GM12878 (cell line): ENCODE data around the gene SHANK1. TPM values are rescaled to one million over a fixed set of nuclear protein-coding genes. Genes with fewer than 3 reads are reported as not detected.

Experiments
- ATAC-seq: fragments of 200-7000 bp; cut with Tn5 transposase; 3 replicates; pipeline ENCODE4 v1.9.1; 2020; ENCODE audit warnings: mild to moderate bottlenecking, moderate library complexity
- BruUV-seq: library from RNA; stranded (reverse); fragments of 400-500 nt; replicated peaks from 2 replicates; lab custom pipeline; 2021; lab: Mats Ljungman, UMichigan
- CTCF ChIA-PET: fragments of 300-600 bp; sonication (Branson Sonifier 250); formaldehyde crosslinking; extraction: SDS; loops from one replicate; lab custom pipeline; 2021; ENCODE audit warnings: inconsistent platforms; lab: Yijun Ruan, JAX
- POLR2A ChIA-PET: fragments of 350-600 bp; formaldehyde crosslinking; extraction: SDS; loops from one replicate; lab custom pipeline; 2021; ENCODE audit warnings: inconsistent platforms; lab: Charles Lee
- RAD21 ChIA-PET: fragments of 300-600 bp; sonication (Branson Sonifier 250); formaldehyde crosslinking; loops from one replicate; lab custom pipeline; 2023; ENCODE audit warnings: antibody characterized with exemption; ENCODE audit not compliant: unreplicated experiment; lab: Charles Lee
- SMC1A ChIA-PET: fragments of 300-600 bp; sonication (Branson Sonifier 250); formaldehyde crosslinking; loops from one replicate; lab custom pipeline; 2023; ENCODE audit not compliant: unreplicated experiment, uncharacterized antibody; lab: Charles Lee
- DNase-seq: peaks from one replicate; pipeline ENCODE4 v3.0.0-alpha.2; 2011; ENCODE audit warnings: low read depth, low spot score
- FAIRE-seq: peaks from 3 replicates; lab custom pipeline; 2011; peaks lifted over from hg19 to GRCh38; lab: Jason Lieb, UNC
- H2AFZ ChIP-seq: 2 replicates; pipeline ENCODE4 v1.6.0; 2011; ENCODE audit warnings: low read depth, low read length, control low read depth; ENCODE audit not compliant: control insufficient read depth
- H3K27ac ChIP-seq: 2 replicates; pipeline ENCODE4 v1.5.1; 2011; ENCODE audit warnings: control low read depth; ENCODE audit not compliant: control insufficient read depth, insufficient read depth
- H3K27me3 ChIP-seq, 2 experiments: replicated peaks in 1 of 2; 2 replicates each; pipeline versions ENCODE4 v1.6.0 to v1.6.1; 2011; ENCODE audit warnings: low read length in 1 of 2; ENCODE audit not compliant: control insufficient read depth in 2 of 2, insufficient read depth in 2 of 2
- H3K36me3 ChIP-seq, 2 experiments: 2 replicates each; pipeline ENCODE4 v1.5.1; 2011; ENCODE audit warnings: low read length in 1 of 2; ENCODE audit not compliant: control insufficient read depth in 2 of 2, insufficient read depth in 2 of 2
- H3K4me1 ChIP-seq: 2 replicates; pipeline ENCODE4 v1.6.1; 2011; ENCODE audit warnings: mild to moderate bottlenecking, low read length, moderate library complexity, mixed read lengths; ENCODE audit not compliant: control insufficient read depth, insufficient read depth
- H3K4me2 ChIP-seq: 2 replicates; pipeline ENCODE4 v1.6.0; 2011; ENCODE audit warnings: control low read depth; ENCODE audit not compliant: control insufficient read depth, insufficient read depth
- H3K4me3 ChIP-seq: fragments of 200-600 bp; sonication (generic); 2 replicates; pipeline ENCODE4 v1.5.1; 2016
- H3K79me2 ChIP-seq: 2 replicates; pipeline ENCODE4 v1.6.0; 2011; ENCODE audit warnings: low read length; ENCODE audit not compliant: control insufficient read depth, insufficient read depth
- H3K9ac ChIP-seq: 2 replicates; pipeline ENCODE4 v1.8.0; 2011; ENCODE audit warnings: low read length, control low read depth, mixed read lengths; ENCODE audit not compliant: control insufficient read depth, insufficient read depth
- H3K9me3 ChIP-seq: replicated peaks from 3 replicates; pipeline ENCODE4 v1.5.1; 2011; ENCODE audit warnings: mild to moderate bottlenecking, low read length; ENCODE audit not compliant: control insufficient read depth, insufficient read depth
- H4K20me1 ChIP-seq: 2 replicates; pipeline ENCODE4 v1.6.0; 2011; ENCODE audit not compliant: control insufficient read depth, insufficient read depth
- CEBPB ChIP-seq, 2 experiments: fragments of 150-350 bp in 1 of 2; IDR thresholded peaks; 2 replicates each; pipeline ENCODE4 v1.6.1; 2012 to 2014; ENCODE audit warnings: low read depth in 2 of 2, low read length in 2 of 2, borderline replicate concordance in 1 of 2, inconsistent platforms in 1 of 2
- CTCF ChIP-seq, 3 experiments: IDR thresholded peaks in 2 of 3; conservative IDR thresholded peaks in 1 of 3; 2 replicates each; pipeline ENCODE4 v1.5.1; 2011; ENCODE audit warnings: low read depth in 3 of 3, low read length in 3 of 3, mild to moderate bottlenecking in 3 of 3, control low read depth in 2 of 3, moderate library complexity in 2 of 3, inconsistent platforms in 1 of 3, mixed read lengths in 1 of 3; ENCODE audit not compliant: control insufficient read depth in 2 of 3, insufficient read depth in 1 of 3; ENCODE audit errors: extremely low read depth in 1 of 3
- EGR1 ChIP-seq, 2 experiments: IDR thresholded peaks; 1 replicate in 1 of 2; 2 replicates in 1 of 2; pipeline ENCODE4 v1.6.1; 2011 to 2012; ENCODE audit warnings: low read depth in 2 of 2, low read length in 2 of 2, borderline replicate concordance in 1 of 2, mild to moderate bottlenecking in 1 of 2, moderate library complexity in 1 of 2
- HDAC6 ChIP-seq: fragments of 200-600 bp; sonication (generic); IDR thresholded peaks from one replicate; pipeline ENCODE4 v1.8.0; 2017; ENCODE audit warnings: antibody characterized with exemption; ENCODE audit not compliant: unreplicated experiment
- KDM1A ChIP-seq: fragments of 200-600 bp; sonication (generic); IDR thresholded peaks from 2 replicates; pipeline ENCODE4 v1.6.1; 2016; ENCODE audit warnings: borderline replicate concordance
- NBN ChIP-seq: fragments of 450-650 bp; IDR thresholded peaks from 2 replicates; pipeline ENCODE4 v1.6.1; 2016
- PAX5 ChIP-seq: IDR thresholded peaks from 2 replicates; pipeline ENCODE4 v1.6.1; 2011; ENCODE audit warnings: low read depth, low read length, borderline replicate concordance
- RAD51 ChIP-seq: fragments of 450-650 bp; IDR thresholded peaks from 2 replicates; pipeline ENCODE4 v1.6.1; 2016; ENCODE audit warnings: moderate library complexity, mild to moderate bottlenecking, inconsistent platforms
- SIX5 ChIP-seq: IDR thresholded peaks from 2 replicates; pipeline ENCODE4 v1.6.1; 2011; ENCODE audit warnings: mild to moderate bottlenecking, low read depth, low read length, moderate library complexity; ENCODE audit not compliant: severe bottlenecking
- SPI1 ChIP-seq: IDR thresholded peaks from 2 replicates; pipeline ENCODE4 v1.6.1; 2011; ENCODE audit warnings: low read depth, mild to moderate bottlenecking, low read length, moderate library complexity, borderline replicate concordance; ENCODE audit not compliant: insufficient read depth
- SREBF2 ChIP-seq: IDR thresholded peaks from 2 replicates; pipeline ENCODE4 v1.6.1; 2012; ENCODE audit warnings: mild to moderate bottlenecking, low read length
- ZNF384 ChIP-seq: IDR thresholded peaks from 2 replicates; pipeline ENCODE4 v1.6.1; 2012; ENCODE audit warnings: low read depth, mild to moderate bottlenecking, low read length, improper control_type of control experiment, borderline replicate concordance
- ZNF622 ChIP-seq: fragments of 450-650 bp; IDR thresholded peaks from 2 replicates; pipeline ENCODE4 v1.6.1; 2017; ENCODE audit warnings: mild to moderate bottlenecking, inconsistent platforms
- ZSCAN29 ChIP-seq: fragments of 450-650 bp; IDR thresholded peaks from 2 replicates; pipeline ENCODE4 v1.6.1; 2017; ENCODE audit warnings: mild to moderate bottlenecking, moderate library complexity
- WGBS: methylation state at CpG from one replicate; pipeline ENCODE4 v1.1.6; 2016; ENCODE audit warnings: low lambda C conversion rate; ENCODE audit not compliant: insufficient replicate concordance, insufficient coverage; ENCODE audit errors: missing lambda C conversion rate; 5-methylcytosine and 5-hydroxymethylcytosine counted together
- in situ Hi-C: fragments of 300-500 bp; cut with MboI; formaldehyde crosslinking; loops from 9 replicates; pipeline ENCODE4 v1.14.3; 2018; ENCODE audit warnings: mixed read lengths
- intact Hi-C: fragments of 100-400 bp; cut with micrococcal nuclease; formaldehyde crosslinking; loops from one replicate; pipeline ENCODE4 v1.14.2; 2022; ENCODE audit not compliant: unreplicated experiment
- polyA plus RNA-seq, 11 experiments: library from polyadenylated mRNA; depleted of rRNA in 4 of 11; unstranded in 6 of 11; stranded (reverse) in 5 of 11; fragments of >200 nt; fragmentation: Nextera tagmentation in 4 of 11; fragmentation: Illumina TruSeq in 1 of 11; extraction: Ambion mirVana in 4 of 11; extraction: Trizol in 1 of 11; gene quantifications; 1 replicate in 1 of 11; 2 replicates in 10 of 11; pipeline versions ENCODE4 v1.2.1 to v1.2.3, GENCODE V29; 2011 to 2016; ENCODE audit warnings: inconsistent platforms in 2 of 11, missing spikeins in 2 of 11, low read depth in 1 of 11
- total RNA-seq, 4 experiments: library from RNA; depleted of rRNA in 3 of 4; stranded (reverse); fragments of >200 nt in 3 of 4; fragmentation: Illumina TruSeq in 1 of 4; extraction: Trizol in 1 of 4; gene quantifications; 2 replicates each; pipeline versions ENCODE4 v1.2.1 to v1.2.3, GENCODE V29; 2013 to 2021
- TF ChIP-seq, protein P1 (sequence below): fragments of 450-650 bp; IDR thresholded peaks from 2 replicates; pipeline ENCODE4 v1.6.1; 2017; ENCODE audit warnings: mild to moderate bottlenecking, moderate library complexity
- TF ChIP-seq, protein P2 (sequence below): fragments of 450-650 bp; IDR thresholded peaks from 2 replicates; pipeline ENCODE4 v1.6.1; 2014; ENCODE audit warnings: mild to moderate bottlenecking
- TF ChIP-seq, protein P3 (sequence below): fragments of 450-650 bp; IDR thresholded peaks from 2 replicates; pipeline ENCODE4 v1.6.1; 2017; ENCODE audit warnings: low read depth, mild to moderate bottlenecking, moderate library complexity

The SHANK1 gene
- total and polyA plus RNA-seq, 10 of the 15 experiments (the other 5 are each of a cell fraction or from before 2014, with no cell fraction given), result not detected

DNA sequence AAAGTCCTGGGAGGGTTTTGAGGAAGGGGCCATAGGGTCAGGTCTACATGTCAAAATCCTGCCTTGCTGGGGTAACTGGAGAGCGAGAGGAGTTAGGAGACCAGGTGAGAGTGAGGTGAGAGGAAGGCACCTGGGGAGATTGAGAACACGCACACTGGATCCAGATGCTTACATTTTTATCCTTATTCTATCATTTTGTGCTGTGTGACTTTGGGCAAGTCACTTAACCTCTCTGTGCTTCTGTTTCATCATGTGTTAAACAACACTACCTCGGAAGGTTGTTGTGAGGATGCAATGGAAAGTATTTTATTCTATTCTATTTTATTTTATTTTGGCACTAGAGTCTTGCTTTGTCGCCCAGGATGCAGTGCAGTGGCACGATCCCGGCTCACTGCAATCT lies 66.9 kb downstream of the SHANK1 start:
- CTCF ChIA-PET, result no interaction called here
- no peak for FAIRE-seq
- no peak overlapping the region for H3K27ac ChIP-seq
- SMC1A ChIA-PET, result no interaction called here
- H4K20me1 ChIP-seq, result no peaks in the 10 kb centered on the region
- DNase-seq, result no peak
- BruUV-seq, result no TSS peak
- no peak overlapping the region for H3K4me2 ChIP-seq
- in situ Hi-C loops, result no loop called here
- ATAC-seq, result no peak
- no peak overlapping the region for H3K4me3 ChIP-seq
- no peaks in the 10 kb centered on the region for H3K79me2 ChIP-seq
- 68% methylated on average over 6 of the region's 6 CpGs for WGBS
- intact Hi-C loops, result no loop called here
- H3K9me3 ChIP-seq, result no peaks in the 10 kb centered on the region; the same call in 2 of the 3 replicates
- RAD21 ChIA-PET, result no interaction called here
- no peak overlapping the region for H2AFZ ChIP-seq
- H3K36me3 ChIP-seq, result no peaks in the 10 kb centered on the region
- no peaks in the 10 kb centered on the region for H3K4me1 ChIP-seq
- H3K27me3 ChIP-seq, result no peaks in the 10 kb centered on the region
- no peak overlapping the region for H3K9ac ChIP-seq
- POLR2A ChIA-PET, result no interaction called here
- no peak for TF ChIP-seq CEBPB (IDR thresholded peaks at IDR 0.05; ENCODE audit: borderline replicate concordance in 1 of 2, low read depth in 2 of 2, low read length in 2 of 2)
- TF ChIP-seq NBN, result no peak
- TF ChIP-seq SPI1, result no peak
- TF ChIP-seq KDM1A, result no peak
- TF ChIP-seq, protein P1, sequence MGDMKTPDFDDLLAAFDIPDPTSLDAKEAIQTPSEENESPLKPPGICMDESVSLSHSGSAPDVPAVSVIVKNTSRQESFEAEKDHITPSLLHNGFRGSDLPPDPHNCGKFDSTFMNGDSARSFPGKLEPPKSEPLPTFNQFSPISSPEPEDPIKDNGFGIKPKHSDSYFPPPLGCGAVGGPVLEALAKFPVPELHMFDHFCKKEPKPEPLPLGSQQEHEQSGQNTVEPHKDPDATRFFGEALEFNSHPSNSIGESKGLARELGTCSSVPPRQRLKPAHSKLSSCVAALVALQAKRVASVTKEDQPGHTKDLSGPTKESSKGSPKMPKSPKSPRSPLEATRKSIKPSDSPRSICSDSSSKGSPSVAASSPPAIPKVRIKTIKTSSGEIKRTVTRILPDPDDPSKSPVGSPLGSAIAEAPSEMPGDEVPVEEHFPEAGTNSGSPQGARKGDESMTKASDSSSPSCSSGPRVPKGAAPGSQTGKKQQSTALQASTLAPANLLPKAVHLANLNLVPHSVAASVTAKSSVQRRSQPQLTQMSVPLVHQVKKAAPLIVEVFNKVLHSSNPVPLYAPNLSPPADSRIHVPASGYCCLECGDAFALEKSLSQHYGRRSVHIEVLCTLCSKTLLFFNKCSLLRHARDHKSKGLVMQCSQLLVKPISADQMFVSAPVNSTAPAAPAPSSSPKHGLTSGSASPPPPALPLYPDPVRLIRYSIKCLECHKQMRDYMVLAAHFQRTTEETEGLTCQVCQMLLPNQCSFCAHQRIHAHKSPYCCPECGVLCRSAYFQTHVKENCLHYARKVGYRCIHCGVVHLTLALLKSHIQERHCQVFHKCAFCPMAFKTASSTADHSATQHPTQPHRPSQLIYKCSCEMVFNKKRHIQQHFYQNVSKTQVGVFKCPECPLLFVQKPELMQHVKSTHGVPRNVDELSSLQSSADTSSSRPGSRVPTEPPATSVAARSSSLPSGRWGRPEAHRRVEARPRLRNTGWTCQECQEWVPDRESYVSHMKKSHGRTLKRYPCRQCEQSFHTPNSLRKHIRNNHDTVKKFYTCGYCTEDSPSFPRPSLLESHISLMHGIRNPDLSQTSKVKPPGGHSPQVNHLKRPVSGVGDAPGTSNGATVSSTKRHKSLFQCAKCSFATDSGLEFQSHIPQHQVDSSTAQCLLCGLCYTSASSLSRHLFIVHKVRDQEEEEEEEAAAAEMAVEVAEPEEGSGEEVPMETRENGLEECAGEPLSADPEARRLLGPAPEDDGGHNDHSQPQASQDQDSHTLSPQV, result no peak
- TF ChIP-seq, protein P2, sequence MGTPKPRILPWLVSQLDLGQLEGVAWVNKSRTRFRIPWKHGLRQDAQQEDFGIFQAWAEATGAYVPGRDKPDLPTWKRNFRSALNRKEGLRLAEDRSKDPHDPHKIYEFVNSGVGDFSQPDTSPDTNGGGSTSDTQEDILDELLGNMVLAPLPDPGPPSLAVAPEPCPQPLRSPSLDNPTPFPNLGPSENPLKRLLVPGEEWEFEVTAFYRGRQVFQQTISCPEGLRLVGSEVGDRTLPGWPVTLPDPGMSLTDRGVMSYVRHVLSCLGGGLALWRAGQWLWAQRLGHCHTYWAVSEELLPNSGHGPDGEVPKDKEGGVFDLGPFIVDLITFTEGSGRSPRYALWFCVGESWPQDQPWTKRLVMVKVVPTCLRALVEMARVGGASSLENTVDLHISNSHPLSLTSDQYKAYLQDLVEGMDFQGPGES, result no peak
- no peak for TF ChIP-seq ZNF622
- no peak for TF ChIP-seq PAX5
- no peak for TF ChIP-seq ZSCAN29
- TF ChIP-seq SIX5, result no peak
- no peak for TF ChIP-seq HDAC6
- no peak for TF ChIP-seq RAD51
- no peak for TF ChIP-seq SREBF2
- TF ChIP-seq ZNF384, result no peak
- TF ChIP-seq, protein P3, sequence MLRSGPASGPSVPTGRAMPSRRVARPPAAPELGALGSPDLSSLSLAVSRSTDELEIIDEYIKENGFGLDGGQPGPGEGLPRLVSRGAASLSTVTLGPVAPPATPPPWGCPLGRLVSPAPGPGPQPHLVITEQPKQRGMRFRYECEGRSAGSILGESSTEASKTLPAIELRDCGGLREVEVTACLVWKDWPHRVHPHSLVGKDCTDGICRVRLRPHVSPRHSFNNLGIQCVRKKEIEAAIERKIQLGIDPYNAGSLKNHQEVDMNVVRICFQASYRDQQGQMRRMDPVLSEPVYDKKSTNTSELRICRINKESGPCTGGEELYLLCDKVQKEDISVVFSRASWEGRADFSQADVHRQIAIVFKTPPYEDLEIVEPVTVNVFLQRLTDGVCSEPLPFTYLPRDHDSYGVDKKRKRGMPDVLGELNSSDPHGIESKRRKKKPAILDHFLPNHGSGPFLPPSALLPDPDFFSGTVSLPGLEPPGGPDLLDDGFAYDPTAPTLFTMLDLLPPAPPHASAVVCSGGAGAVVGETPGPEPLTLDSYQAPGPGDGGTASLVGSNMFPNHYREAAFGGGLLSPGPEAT, result no peak
- TF ChIP-seq EGR1 (IDR thresholded peaks at IDR 0.05; ENCODE audit: borderline replicate concordance in 1 of 2, low read depth in 2 of 2, low read length in 2 of 2), result no peak
- TF ChIP-seq CTCF (IDR thresholded peaks at IDR 0.05 in 2 of 3, conservative IDR thresholded peaks at IDR 0.05 in 1 of 3; ENCODE audit: control insufficient read depth in 2 of 3, extremely low read depth in 1 of 3, insufficient read depth in 1 of 3, low read depth in 3 of 3, low read length in 3 of 3), result no peak
